ENCODE results near the gene MRPS18B. TPM values are rescaled to one million over a fixed set of nuclear protein-coding genes. Genes with fewer than 3 reads are reported as not detected.
A peak's percentile ranks its signal among the peaks of the same experiment; 100 is the strongest.

Gene MRPS18B
- total and polyA plus RNA-seq, 2 of the 13 experiments (the other 11 are each of a cell fraction or from before 2014, with no cell fraction given) = 125 to 131 TPM

GRCh38 chr6:30570263-30570662 is 47.4 kb upstream of the MRPS18B start (continued):
- TF ChIP-seq ZNF260 (CRISPR knock-in tag; IDR thresholded peaks at IDR 0.05; ENCODE audit: borderline replicate concordance, low read depth) = no peak
- TF ChIP-seq ATAD3A (CRISPR knock-in tag; IDR thresholded peaks at IDR 0.05) = no peak
- no peak for TF ChIP-seq RFXANK (CRISPR knock-in tag; IDR thresholded peaks at IDR 0.05)
- no peak for TF ChIP-seq ZFP1 (CRISPR knock-in tag; IDR thresholded peaks at IDR 0.05)
- TF ChIP-seq, protein P1, sequence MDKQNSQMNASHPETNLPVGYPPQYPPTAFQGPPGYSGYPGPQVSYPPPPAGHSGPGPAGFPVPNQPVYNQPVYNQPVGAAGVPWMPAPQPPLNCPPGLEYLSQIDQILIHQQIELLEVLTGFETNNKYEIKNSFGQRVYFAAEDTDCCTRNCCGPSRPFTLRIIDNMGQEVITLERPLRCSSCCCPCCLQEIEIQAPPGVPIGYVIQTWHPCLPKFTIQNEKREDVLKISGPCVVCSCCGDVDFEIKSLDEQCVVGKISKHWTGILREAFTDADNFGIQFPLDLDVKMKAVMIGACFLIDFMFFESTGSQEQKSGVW (CRISPR knock-in tag; IDR thresholded peaks at IDR 0.05; ENCODE audit: borderline replicate concordance) = 0 out of 2 replicates have a peak, but pooled peaks have one; percentile 8
- no peak for TF ChIP-seq BRCA1 (CRISPR knock-in tag; IDR thresholded peaks at IDR 0.05)

- Histone ChIP-seq H2AFZ (ENCODE audit: low read length) (peak overlapping the region; percentile 60), H3K27ac (ENCODE audit: extremely low read length, insufficient read depth, low read length) (peak overlapping the region; percentile 80), H3K4me1 (ENCODE audit: insufficient read depth, low read length) (peaks cover 56% of the 10 kb centered on the region), H3K79me2 (ENCODE audit: insufficient read depth, low read length) (peaks cover 44% of the 10 kb centered on the region), H3K4me3 (replicated peaks in 1 of 3; ENCODE audit: insufficient read depth in 1 of 3, low read depth in 2 of 3, low read length in 3 of 3) (peak overlapping the region; percentile 67 to 88 (median 70)), H3K9ac (ENCODE audit: insufficient read depth, low read depth, low read length) (peak overlapping the region; percentile 88), H3K4me2 (ENCODE audit: low read depth, low read length) (peak overlapping the region; percentile 99), H3K9me3 (ENCODE audit: low read length) (no peaks in the 10 kb centered on the region), H4K20me1 (ENCODE audit: insufficient read depth, low read length) (peaks cover 23% of the 10 kb centered on the region), H3K27me3 (ENCODE audit: control insufficient read depth in 1 of 2, insufficient read depth in 2 of 2, low read length in 2 of 2) (no peaks in the 10 kb centered on the region; a peak in 1 of 5 replicates), H3K36me3 (replicated peaks in 1 of 2; ENCODE audit: control insufficient read depth in 1 of 2, insufficient read depth in 2 of 2, low read length in 2 of 2) (peaks cover 0 to 3% of the 10 kb centered on the region in 2 experiments; a peak in 1 of 5 replicates)
- TSS peak; percentile 89 for BruUV-seq (replicated peaks)
- FAIRE-seq = no peak
- ChIA-PET POLR2A (interaction anchor here (0.7 to 2.6 kb wide), 24 partner anchors 8 to 833 kb away, joined by 3 to 74 read pairs (median 4); partner anchors contain the start of genes DHX16, GNL1, GTF2H4 and MRPS18B), CTCF (ENCODE audit: low intra/inter-chr PET ratio, low total read pairs) (no interaction called here)
- in situ Hi-C loops (cut with HindIII; ENCODE audit: extremely low pct_ligation_motif_present, low pct_unique_long_range_greater_than_20kb) = no loop called here
- peak; percentile 12 for ATAC-seq
- no peak for DNase-seq (ENCODE audit: low spot score)
- intact Hi-C loops (cut with micrococcal nuclease; ENCODE audit: unreplicated experiment) = loop anchor here (1.0 kb wide), 2 partner anchors 13 to 103 kb away; partner anchors contain the start of genes DHX16 and PRR3
- 2% methylated on average over 18 of the region's 18 CpGs for WGBS (ENCODE audit: low lambda C conversion rate)
- TF ChIP-seq BRF2 (CRISPR knock-in tag; IDR thresholded peaks at IDR 0.05) = no peak
- TF ChIP-seq, protein P2, sequence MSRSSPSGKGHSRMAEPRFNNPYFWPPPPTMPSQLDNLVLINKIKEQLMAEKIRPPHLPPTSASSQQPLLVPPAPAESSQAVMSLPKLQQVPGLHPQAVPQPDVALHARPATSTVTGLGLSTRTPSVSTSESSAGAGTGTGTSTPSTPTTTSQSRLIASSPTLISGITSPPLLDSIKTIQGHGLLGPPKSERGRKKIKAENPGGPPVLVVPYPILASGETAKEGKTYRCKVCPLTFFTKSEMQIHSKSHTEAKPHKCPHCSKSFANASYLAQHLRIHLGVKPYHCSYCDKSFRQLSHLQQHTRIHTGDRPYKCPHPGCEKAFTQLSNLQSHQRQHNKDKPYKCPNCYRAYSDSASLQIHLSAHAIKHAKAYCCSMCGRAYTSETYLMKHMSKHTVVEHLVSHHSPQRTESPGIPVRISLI (CRISPR knock-in tag; IDR thresholded peaks at IDR 0.05; ENCODE audit: borderline replicate concordance) = no peak
- 0 out of 2 replicates have a peak, but pooled peaks have one; percentile 58 for TF ChIP-seq SMAD9 (CRISPR knock-in tag; IDR thresholded peaks at IDR 0.05)
- TF ChIP-seq ZNF576 (CRISPR knock-in tag; IDR thresholded peaks at IDR 0.05) = 0 out of 2 replicates have a peak, but pooled peaks have one; percentile 14
- TF ChIP-seq SSRP1 (CRISPR knock-in tag; IDR thresholded peaks at IDR 0.05) = no peak
- TF ChIP-seq RFX1 (IDR thresholded peaks at IDR 0.05) = no peak
- peak; percentile 11 for TF ChIP-seq PTBP1 (IDR thresholded peaks at IDR 0.05; ENCODE audit: low read depth, low read length, poor library complexity, severe bottlenecking)
- TF ChIP-seq ZNF354B (CRISPR knock-in tag; IDR thresholded peaks at IDR 0.05) = 0 out of 2 replicates have a peak, but pooled peaks have one; percentile 83
- TF ChIP-seq HNRNPUL1 (IDR thresholded peaks at IDR 0.05; ENCODE audit: low read depth, low read length) = no peak
- 0 out of 2 replicates have a peak, but pooled peaks have one; percentile 11 for TF ChIP-seq ZNF776 (CRISPR knock-in tag; IDR thresholded peaks at IDR 0.05)
- TF ChIP-seq SPEN (CRISPR knock-in tag; IDR thresholded peaks at IDR 0.05; ENCODE audit: low read depth) = no peak
- 0 out of 2 replicates have a peak, but pooled peaks have one; percentile 9 for TF ChIP-seq NCOR1 (IDR thresholded peaks at IDR 0.05; ENCODE audit: borderline replicate concordance, low read length)
- TF ChIP-seq CEBPB (IDR thresholded peaks at IDR 0.05; ENCODE audit: borderline replicate concordance, low read depth, low read length) = no peak
- TF ChIP-seq SOX6 (IDR thresholded peaks at IDR 0.05) = no peak
- TF ChIP-seq SOX6 (CRISPR knock-in tag; IDR thresholded peaks at IDR 0.05) = no peak
- TF ChIP-seq ZFY (CRISPR knock-in tag; IDR thresholded peaks at IDR 0.05) = no peak
- no peak for TF ChIP-seq ELF3 (CRISPR knock-in tag; IDR thresholded peaks at IDR 0.05)
- peak; percentile 52; the same call in 1 of the 2 replicates for TF ChIP-seq CHD4 (IDR thresholded peaks at IDR 0.05; ENCODE audit: borderline replicate concordance, low read length)
Observed at GRCh38 chr6:30570740-30571074, 46.9 kb upstream of the MRPS18B start.

All from HepG2 (cell line).